K562 (cell line): Measurements from ENCODE around the gene ADGRD1.

ENCODE experiments used
- CEBPB ChIP-seq: fragments of 450-650 bp; IDR thresholded peaks from 2 replicates; pipeline ENCODE4 v1.6.1; 2016; ENCODE audit warnings: missing genetic modification characterization, missing compliant biosample characterization
- CHCHD3 ChIP-seq: fragments of 250-450 bp; sonication (Bioruptor Pico); IDR thresholded peaks from 2 replicates; pipeline ENCODE4 v2.1.2; 2022; ENCODE audit warnings: mild to moderate bottlenecking
- FOXA1 ChIP-seq: fragments of 450-650 bp; IDR thresholded peaks from 2 replicates; pipeline ENCODE4 v1.6.1; 2016; ENCODE audit warnings: mild to moderate bottlenecking, borderline replicate concordance

- TF ChIP-seq FOXA1, result no peak
- TF ChIP-seq CEBPB, result no peak
- no peak for TF ChIP-seq CHCHD3 (CRISPR knock-in tag)
Observed at GRCh38 chr12:131065279-131065678, 111.6 kb downstream of the ADGRD1 start.
